Measurements from ENCODE around the gene BIK. TPM values are rescaled to one million over a fixed set of nuclear protein-coding genes. Genes with fewer than 3 reads are reported as not detected.

Gene BIK
- total RNA-seq, 2 donors from 2014 or later, result 0.63 TPM; not detected in 1

DNA sequence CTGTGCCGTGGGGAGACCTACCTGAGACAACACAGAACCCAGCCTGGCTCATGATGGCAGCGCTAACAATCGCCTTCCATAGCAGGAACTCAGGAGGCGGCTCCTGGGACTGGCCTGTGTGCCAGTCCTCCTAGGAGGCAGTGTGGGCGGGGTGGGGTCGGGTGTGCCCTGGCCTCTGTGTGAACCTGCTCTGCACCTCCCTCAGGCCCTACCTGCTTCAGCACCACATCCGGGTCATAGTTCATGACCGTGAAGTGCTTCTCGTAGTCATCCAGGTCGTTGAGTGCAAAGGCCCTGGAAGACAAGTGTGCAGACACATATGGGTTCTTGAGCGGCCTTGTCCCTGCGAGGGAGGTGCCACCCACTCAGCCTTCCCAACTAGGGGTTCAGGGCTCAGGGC, 61.1 kb downstream of the BIK start:
- TF ChIP-seq, protein P1, sequence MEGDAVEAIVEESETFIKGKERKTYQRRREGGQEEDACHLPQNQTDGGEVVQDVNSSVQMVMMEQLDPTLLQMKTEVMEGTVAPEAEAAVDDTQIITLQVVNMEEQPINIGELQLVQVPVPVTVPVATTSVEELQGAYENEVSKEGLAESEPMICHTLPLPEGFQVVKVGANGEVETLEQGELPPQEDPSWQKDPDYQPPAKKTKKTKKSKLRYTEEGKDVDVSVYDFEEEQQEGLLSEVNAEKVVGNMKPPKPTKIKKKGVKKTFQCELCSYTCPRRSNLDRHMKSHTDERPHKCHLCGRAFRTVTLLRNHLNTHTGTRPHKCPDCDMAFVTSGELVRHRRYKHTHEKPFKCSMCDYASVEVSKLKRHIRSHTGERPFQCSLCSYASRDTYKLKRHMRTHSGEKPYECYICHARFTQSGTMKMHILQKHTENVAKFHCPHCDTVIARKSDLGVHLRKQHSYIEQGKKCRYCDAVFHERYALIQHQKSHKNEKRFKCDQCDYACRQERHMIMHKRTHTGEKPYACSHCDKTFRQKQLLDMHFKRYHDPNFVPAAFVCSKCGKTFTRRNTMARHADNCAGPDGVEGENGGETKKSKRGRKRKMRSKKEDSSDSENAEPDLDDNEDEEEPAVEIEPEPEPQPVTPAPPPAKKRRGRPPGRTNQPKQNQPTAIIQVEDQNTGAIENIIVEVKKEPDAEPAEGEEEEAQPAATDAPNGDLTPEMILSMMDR (IDR thresholded peaks at IDR 0.05), result no peak
- no peak for DNase-seq (ENCODE audit: low spot score)
- H3K4me1 ChIP-seq, result no peaks in the 10 kb centered on the region
- H3K9me3 ChIP-seq, result no peaks in the 10 kb centered on the region
- no peaks in the 10 kb centered on the region for H3K27me3 ChIP-seq
- H3K4me3 ChIP-seq, result no peak overlapping the region
- H3K27ac ChIP-seq, result no peak overlapping the region
- H3K36me3 ChIP-seq, result peaks cover 40% of the 10 kb centered on the region

DNA sequence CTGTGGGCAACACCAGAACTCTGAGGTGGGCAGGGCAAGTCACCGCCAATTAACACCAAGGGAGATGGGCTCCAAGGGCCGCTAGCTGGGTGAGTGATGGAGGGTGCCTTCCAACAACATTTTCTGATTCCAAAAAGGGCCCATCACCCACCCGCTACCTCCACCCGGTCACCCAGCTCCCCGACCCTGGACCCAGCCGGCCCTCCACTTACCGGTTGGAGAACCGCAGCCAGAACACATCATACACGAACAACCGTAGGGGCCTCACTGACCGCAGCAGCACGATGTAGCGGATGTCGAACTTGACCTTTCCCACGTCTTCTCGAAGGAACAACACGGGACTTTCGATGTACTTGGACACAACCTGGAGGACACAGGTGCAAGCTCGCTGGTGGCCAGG, 61.6 kb downstream of the BIK start:
- no peak for DNase-seq (ENCODE audit: low spot score)
- no peak overlapping the region for H3K4me3 ChIP-seq
- H3K27me3 ChIP-seq, result no peaks in the 10 kb centered on the region
- peaks cover 40% of the 10 kb centered on the region for H3K36me3 ChIP-seq
- TF ChIP-seq, protein P1 (IDR thresholded peaks at IDR 0.05), result no peak
- H3K4me1 ChIP-seq, result no peaks in the 10 kb centered on the region
- no peaks in the 10 kb centered on the region for H3K9me3 ChIP-seq
- H3K27ac ChIP-seq, result no peak overlapping the region

DNA sequence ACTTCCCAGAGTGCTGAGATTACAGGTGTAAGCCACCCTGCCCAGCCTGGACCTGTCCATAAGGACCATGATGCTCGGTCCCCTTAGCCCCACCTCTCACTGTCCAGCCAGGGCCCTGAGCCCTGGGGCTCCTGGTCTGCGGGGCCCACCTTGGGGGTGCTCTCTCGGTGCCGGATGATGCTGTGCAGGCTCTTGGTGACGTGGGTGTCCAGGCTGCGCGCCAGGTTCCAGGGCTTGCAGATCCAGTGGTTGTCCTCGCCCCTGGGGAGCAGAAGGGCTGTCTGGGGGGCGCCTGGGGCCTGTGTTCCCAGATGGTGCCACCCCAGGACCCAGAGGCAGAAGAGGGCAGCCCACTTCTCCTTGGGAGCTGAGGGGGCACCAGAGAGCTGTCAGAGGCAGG, 63.0 kb downstream of the BIK start:
- no peaks in the 10 kb centered on the region for H3K27me3 ChIP-seq
- no peak overlapping the region for H3K27ac ChIP-seq
- no peaks in the 10 kb centered on the region for H3K9me3 ChIP-seq
- H3K36me3 ChIP-seq, result peaks cover 42% of the 10 kb centered on the region
- no peak overlapping the region for H3K4me3 ChIP-seq
- DNase-seq (ENCODE audit: low spot score), result no peak
- TF ChIP-seq, protein P1 (IDR thresholded peaks at IDR 0.05), result no peak
- no peaks in the 10 kb centered on the region for H3K4me1 ChIP-seq

DNA sequence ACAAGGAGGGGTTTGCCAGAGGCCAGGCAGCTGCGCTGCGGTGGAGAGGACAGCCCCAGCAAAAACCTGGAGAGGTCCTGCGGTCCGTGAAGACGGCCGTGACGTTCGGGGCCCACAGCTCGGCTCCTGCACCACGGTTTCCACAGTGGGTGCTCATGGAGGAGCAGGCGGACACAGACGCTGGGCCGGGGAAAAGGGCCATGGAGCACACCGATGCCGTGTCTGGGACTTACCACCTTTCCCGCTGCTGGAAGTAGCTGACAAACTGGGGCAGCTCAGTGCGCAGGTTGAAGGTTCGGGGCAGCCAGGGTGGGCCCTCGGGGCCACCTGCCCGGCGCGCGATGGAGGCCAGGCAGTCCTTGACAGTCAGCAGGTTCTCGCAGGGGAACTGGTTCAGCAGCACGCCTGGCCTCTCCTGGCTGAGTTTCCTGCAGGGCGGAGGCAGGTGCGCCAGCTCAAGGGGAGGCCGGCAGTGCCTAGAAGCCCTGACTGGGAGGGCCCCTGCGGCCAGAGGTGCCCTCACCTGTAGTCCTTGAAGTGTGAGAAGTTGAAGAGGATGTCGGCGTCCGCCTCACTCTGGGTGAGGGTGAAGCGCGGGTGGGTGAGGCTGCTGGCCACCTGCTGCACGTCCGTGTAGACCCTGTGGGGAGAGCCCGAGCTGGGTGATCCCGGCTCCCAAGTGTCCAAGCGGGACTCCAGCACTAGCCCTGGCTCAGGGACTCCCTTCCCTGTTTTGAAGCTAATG, 63.6 kb downstream of the BIK start:
- Histone ChIP-seq H3K9me3 (no peaks in the 10 kb centered on the region), H3K4me3 (no peak overlapping the region), H3K36me3 (peaks cover 48% of the 10 kb centered on the region), H3K27me3 (no peaks in the 10 kb centered on the region), H3K4me1 (no peaks in the 10 kb centered on the region), H3K27ac (no peak overlapping the region)
- no peak for DNase-seq (ENCODE audit: low spot score)
- TF ChIP-seq, protein P1 (IDR thresholded peaks at IDR 0.05), result no peak

DNA sequence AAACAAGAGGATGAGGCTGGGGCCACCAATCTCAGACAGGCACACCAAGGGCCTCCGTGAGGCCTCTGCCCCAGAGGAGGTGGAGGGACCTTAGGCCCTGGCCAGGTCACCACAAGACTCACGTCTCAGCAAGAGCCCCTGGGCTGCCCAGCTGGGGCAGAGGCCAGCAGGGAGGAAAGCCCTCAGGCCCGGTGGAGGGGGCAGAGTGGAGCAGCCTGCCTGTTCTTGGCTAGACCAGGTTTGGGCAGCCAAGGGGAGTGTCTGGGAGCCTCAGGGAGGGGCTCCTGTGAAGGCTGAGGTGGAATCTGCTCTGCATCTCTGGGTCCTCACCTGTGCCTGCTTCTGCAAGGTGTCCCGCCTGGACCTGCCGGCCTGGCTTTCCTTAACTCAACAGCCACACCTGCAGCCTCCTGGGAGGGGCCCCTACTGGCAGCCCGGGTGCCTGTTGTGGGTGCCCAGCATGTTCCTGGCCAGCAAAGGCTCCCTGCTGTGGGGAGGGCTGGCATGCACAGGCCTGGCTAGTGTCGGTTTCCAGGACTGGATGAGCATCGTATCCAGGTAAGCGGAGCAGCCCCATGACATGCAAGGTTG, 64.5 kb downstream of the BIK start:
- Histone ChIP-seq H3K4me3 (no peak overlapping the region), H3K36me3 (peaks cover 56% of the 10 kb centered on the region), H3K4me1 (no peaks in the 10 kb centered on the region), H3K9me3 (no peaks in the 10 kb centered on the region), H3K27me3 (no peaks in the 10 kb centered on the region), H3K27ac (no peak overlapping the region)
- TF ChIP-seq, protein P1 (IDR thresholded peaks at IDR 0.05), result no peak
- DNase-seq (ENCODE audit: low spot score), result no peak

All from right atrium auricular region (tissue), 2 donors.